ENCODE data around the gene HNMT. TPM values are rescaled to one million over a fixed set of nuclear protein-coding genes. Genes with fewer than 3 reads are reported as not detected.

Gene HNMT
- polyA plus RNA-seq, 1 of the 3 experiments (the other 2 are of a cell fraction) = 1.8 TPM

- H3K4me3 ChIP-seq (ENCODE audit: low read depth in 2 of 2, low read length in 1 of 2) = no peak overlapping the region
- peaks cover 11 to 24% of the 10 kb centered on the region in 2 experiments; a peak in 3 of 4 replicates for H3K4me1 ChIP-seq (ENCODE audit: control insufficient read depth in 1 of 2, insufficient read depth in 2 of 2, low read depth in 1 of 2, low read length in 1 of 2)
- H3K4me2 ChIP-seq = no peak overlapping the region
- no peak overlapping the region for H2AFZ ChIP-seq (ENCODE audit: low read depth)
- no peak overlapping the region for H3K27ac ChIP-seq (ENCODE audit: low read depth in 2 of 2, low read length in 1 of 2)
- no peaks in the 10 kb centered on the region for H3K27me3 ChIP-seq (ENCODE audit: insufficient read depth)
- ChIA-PET CTCF (interaction anchor here (1.1 kb wide), 1 partner anchor 820 kb away, joined by 3 read pairs; no protein-coding TSS in a partner anchor), POLR2A (no interaction called here)
- no peak for DNase-seq
- H3F3A ChIP-seq (replicated peaks; ENCODE audit: insufficient read depth) = peaks cover 17% of the 10 kb centered on the region
- H3K79me2 ChIP-seq (ENCODE audit: insufficient read depth) = no peaks in the 10 kb centered on the region
- H3K36me3 ChIP-seq (replicated peaks in 1 of 2; ENCODE audit: control insufficient read depth in 1 of 2, insufficient read depth in 2 of 2, low read length in 1 of 2) = no peaks in the 10 kb centered on the region
- TF ChIP-seq NRF1 (IDR thresholded peaks at IDR 0.05; ENCODE audit: low read depth, low read length) (no peak), TCF12 (IDR thresholded peaks at IDR 0.05) (no peak), MXI1 (IDR thresholded peaks at IDR 0.05; ENCODE audit: low read depth, low read length) (no peak), GABPA (IDR thresholded peaks at IDR 0.05; ENCODE audit: low read depth) (no peak), RFX5 (IDR thresholded peaks at IDR 0.05; ENCODE audit: low read length) (no peak), IRF3 (IDR thresholded peaks at IDR 0.05; ENCODE audit: low read depth, low read length) (no peak), SIN3A (IDR thresholded peaks at IDR 0.05; ENCODE audit: borderline replicate concordance, low read depth, low read length) (no peak), CHD2 (IDR thresholded peaks at IDR 0.05; ENCODE audit: low read length, partially characterized antibody) (no peak), FOXM1 (IDR thresholded peaks at IDR 0.05; ENCODE audit: low read depth) (no peak), USF1 (IDR thresholded peaks at IDR 0.05; ENCODE audit: borderline replicate concordance, low read depth) (no peak), TAF1 (IDR thresholded peaks at IDR 0.05; ENCODE audit: borderline replicate concordance, low read depth, low read length) (no peak), NFIC (IDR thresholded peaks at IDR 0.05; ENCODE audit: borderline replicate concordance) (no peak), SMC3 (IDR thresholded peaks at IDR 0.05; ENCODE audit: low read depth, low read length) (no peak), REST (IDR thresholded peaks at IDR 0.05; ENCODE audit: low read depth, low read length) (no peak), EP300 (IDR thresholded peaks at IDR 0.05; ENCODE audit: borderline replicate concordance in 1 of 2, low read depth in 1 of 2, low read length in 1 of 2) (no peak), POLR2AphosphoS5 (IDR thresholded peaks at IDR 0.05; ENCODE audit: low read depth, low read length) (no peak)
- WGBS (ENCODE audit: low lambda C conversion rate) = 96% methylated on average over 7 of the region's 7 CpGs
- no peaks in the 10 kb centered on the region for H3K9me3 ChIP-seq
- H3K9me2 ChIP-seq = no peaks in the 10 kb centered on the region
- 0 out of 2 replicates have a peak, but pooled peaks cover 3% of the 10 kb centered on the region for H4K20me1 ChIP-seq (ENCODE audit: insufficient read depth)
- no peak overlapping the region for H3K9ac ChIP-seq
Measured at GRCh38 chr2:137967042-137967441, 2.8 kb downstream of the HNMT start.

Data from SK-N-SH (cell line).